Stomach (tissue), 4 donors: ENCODE data around the gene MTCL1.

Experiments used
- CTCF ChIP-seq, 7 experiments: fragments of 450-650 bp in 4 of 7; fragments of 200-600 bp in 3 of 7; sonication (generic) in 3 of 7; IDR thresholded peaks; one replicate each; pipeline ENCODE4 v1.5.1; 2016 to 2019; ENCODE audit warnings: antibody characterized with exemption in 7 of 7, control low read depth in 2 of 7, mild to moderate bottlenecking in 1 of 7
- POLR2A ChIP-seq, 4 donors: fragments of 450-650 bp; IDR thresholded peaks; one replicate each; pipeline ENCODE4 v1.6.1; 2016; ENCODE audit warnings: antibody characterized with exemption in 4 of 4, control low read depth in 2 of 4, mild to moderate bottlenecking in 1 of 4, moderate library complexity in 1 of 4

GRCh38 chr18:8868779-8869415 lies 163.5 kb downstream of the MTCL1 start:
- no peak for TF ChIP-seq POLR2A (IDR thresholded peaks at IDR 0.05)
- TF ChIP-seq CTCF (IDR thresholded peaks at IDR 0.05), result no peak
